Measurements from ENCODE around the gene JAKMIP3. TPM values are rescaled to one million over a fixed set of nuclear protein-coding genes. Genes with fewer than 3 reads are reported as not detected.

Gene JAKMIP3
- total RNA-seq, 3 donors from 2014 or later = 0.16 to 1.3 (median 0.98) TPM

DNA sequence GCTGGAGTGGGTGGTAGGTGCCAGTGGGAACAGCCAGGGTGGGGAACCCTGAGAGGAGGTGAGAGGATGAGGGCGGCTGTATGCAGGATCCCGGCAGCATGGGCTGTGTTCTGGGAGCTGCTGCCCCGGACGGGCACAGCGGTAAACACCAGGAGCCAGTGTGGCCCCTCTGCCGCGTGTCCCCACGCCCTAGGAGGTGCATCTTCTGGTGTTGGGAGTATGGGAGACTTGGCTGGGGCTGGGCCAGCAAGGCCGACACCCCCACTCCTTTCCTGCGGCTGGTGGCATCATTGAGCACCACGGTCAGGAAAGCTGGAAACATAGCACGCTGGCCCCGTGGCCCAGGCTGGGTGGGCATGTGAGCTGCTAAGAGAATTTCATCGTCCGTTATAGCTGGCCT is 24.4 kb upstream of the JAKMIP3 start:
- Histone ChIP-seq H3K36me3 (no peaks in the 10 kb centered on the region), H3K4me3 (no peak overlapping the region), H3K9me3 (no peaks in the 10 kb centered on the region), H3K27ac (no peak overlapping the region), H3K27me3 (peaks cover 0 to 12% of the 10 kb centered on the region in 2 donors), H3K4me1 (no peaks in the 10 kb centered on the region)
- DNase-seq (ENCODE audit: low spot score in 2 of 2) = no peak
- TF ChIP-seq, protein P1, sequence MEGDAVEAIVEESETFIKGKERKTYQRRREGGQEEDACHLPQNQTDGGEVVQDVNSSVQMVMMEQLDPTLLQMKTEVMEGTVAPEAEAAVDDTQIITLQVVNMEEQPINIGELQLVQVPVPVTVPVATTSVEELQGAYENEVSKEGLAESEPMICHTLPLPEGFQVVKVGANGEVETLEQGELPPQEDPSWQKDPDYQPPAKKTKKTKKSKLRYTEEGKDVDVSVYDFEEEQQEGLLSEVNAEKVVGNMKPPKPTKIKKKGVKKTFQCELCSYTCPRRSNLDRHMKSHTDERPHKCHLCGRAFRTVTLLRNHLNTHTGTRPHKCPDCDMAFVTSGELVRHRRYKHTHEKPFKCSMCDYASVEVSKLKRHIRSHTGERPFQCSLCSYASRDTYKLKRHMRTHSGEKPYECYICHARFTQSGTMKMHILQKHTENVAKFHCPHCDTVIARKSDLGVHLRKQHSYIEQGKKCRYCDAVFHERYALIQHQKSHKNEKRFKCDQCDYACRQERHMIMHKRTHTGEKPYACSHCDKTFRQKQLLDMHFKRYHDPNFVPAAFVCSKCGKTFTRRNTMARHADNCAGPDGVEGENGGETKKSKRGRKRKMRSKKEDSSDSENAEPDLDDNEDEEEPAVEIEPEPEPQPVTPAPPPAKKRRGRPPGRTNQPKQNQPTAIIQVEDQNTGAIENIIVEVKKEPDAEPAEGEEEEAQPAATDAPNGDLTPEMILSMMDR (IDR thresholded peaks at IDR 0.05) = no peak
- TF ChIP-seq POLR2A (IDR thresholded peaks at IDR 0.05) (no peak), POLR2AphosphoS5 (IDR thresholded peaks at IDR 0.05) (no peak)
- intact Hi-C loops (cut with DNase I; ENCODE audit: low total_unique reads) = no loop called here

GRCh38 chr10:132043861-132044695 is 21.7 kb upstream of the JAKMIP3 start:
- peaks cover 0 to 5% of the 10 kb centered on the region in 2 donors for H3K27me3 ChIP-seq
- H3K4me3 ChIP-seq = no peak overlapping the region
- DNase-seq (ENCODE audit: low spot score in 2 of 2) = no peak
- no peaks in the 10 kb centered on the region for H3K36me3 ChIP-seq
- intact Hi-C loops (cut with DNase I; ENCODE audit: low total_unique reads) = no loop called here
- TF ChIP-seq, protein P1 (IDR thresholded peaks at IDR 0.05) = no peak
- TF ChIP-seq POLR2A (IDR thresholded peaks at IDR 0.05) (no peak), POLR2AphosphoS5 (IDR thresholded peaks at IDR 0.05) (no peak)
- H3K4me1 ChIP-seq = no peaks in the 10 kb centered on the region
- no peak overlapping the region for H3K27ac ChIP-seq
- H3K9me3 ChIP-seq = no peaks in the 10 kb centered on the region

- DNase-seq (ENCODE audit: low spot score in 2 of 2) = no peak
- intact Hi-C loops (cut with DNase I; ENCODE audit: low total_unique reads) = no loop called here
- Histone ChIP-seq H3K4me3 (no peak overlapping the region), H3K4me1 (no peaks in the 10 kb centered on the region), H3K9me3 (no peaks in the 10 kb centered on the region), H3K27ac (no peak overlapping the region), H3K36me3 (no peaks in the 10 kb centered on the region), H3K27me3 (peaks cover 0 to 5% of the 10 kb centered on the region in 2 donors)
- TF ChIP-seq, protein P1 (IDR thresholded peaks at IDR 0.05) = no peak
- TF ChIP-seq POLR2AphosphoS5 (IDR thresholded peaks at IDR 0.05) = no peak
- no peak for TF ChIP-seq POLR2A (IDR thresholded peaks at IDR 0.05)
Measured at GRCh38 chr10:132044803-132045202, 20.9 kb upstream of the JAKMIP3 start.

GRCh38 chr10:132045324-132045723 is 20.4 kb upstream of the JAKMIP3 start:
- TF ChIP-seq, protein P1 (IDR thresholded peaks at IDR 0.05) = no peak
- TF ChIP-seq POLR2A (IDR thresholded peaks at IDR 0.05) (no peak), POLR2AphosphoS5 (IDR thresholded peaks at IDR 0.05) (no peak)
- Histone ChIP-seq H3K4me1 (no peaks in the 10 kb centered on the region), H3K27me3 (peaks cover 0 to 5% of the 10 kb centered on the region in 2 donors), H3K27ac (no peak overlapping the region), H3K9me3 (no peaks in the 10 kb centered on the region), H3K4me3 (no peak overlapping the region), H3K36me3 (no peaks in the 10 kb centered on the region)
- intact Hi-C loops (cut with DNase I; ENCODE audit: low total_unique reads) = no loop called here
- no peak for DNase-seq (ENCODE audit: low spot score in 2 of 2)

- TF ChIP-seq POLR2A (IDR thresholded peaks at IDR 0.05) (no peak), POLR2AphosphoS5 (IDR thresholded peaks at IDR 0.05) (no peak)
- TF ChIP-seq, protein P1 (IDR thresholded peaks at IDR 0.05) = no peak
- no peak for DNase-seq (ENCODE audit: low spot score in 2 of 2)
- H3K4me3 ChIP-seq = no peak overlapping the region
- H3K36me3 ChIP-seq = no peaks in the 10 kb centered on the region
- H3K9me3 ChIP-seq = peaks cover 14 to 15% of the 10 kb centered on the region in 2 donors
- no peaks in the 10 kb centered on the region for H3K4me1 ChIP-seq
- H3K27ac ChIP-seq = no peak overlapping the region
- intact Hi-C loops (cut with DNase I; ENCODE audit: low total_unique reads) = no loop called here
- H3K27me3 ChIP-seq = peaks cover 0 to 5% of the 10 kb centered on the region in 2 donors
Measured at GRCh38 chr10:132047575-132048293, 18.0 kb upstream of the JAKMIP3 start.

Measured in breast epithelium (tissue), 4 donors.